Measurements from ENCODE around the gene ATP23. TPM values are rescaled to one million over a fixed set of nuclear protein-coding genes. Genes with fewer than 3 reads are reported as not detected.

Gene ATP23
- polyA plus RNA-seq: 10.2 and 13.2 TPM in 2 replicates

GRCh38 chr12:57941165-57941894 is at the start of gene ATP23:
Gene ATP23 (plus strand): TSS chr12:57941567. CDS start chr12:57941702, 135 bp downstream.

Other genes starting within 250 kb of the ATP23 start
- gene OS9, start 247.4 kb upstream of the ATP23 start, polyA plus RNA-seq: 32.1 and 60.1 TPM in 2 replicates
- gene AGAP2, start 202.8 kb upstream of the ATP23 start, polyA plus RNA-seq: 0.48 and 1.8 TPM in 2 replicates
- 26.6 and 52.7 TPM in 2 replicates for gene TSPAN31, start 196.5 kb upstream of the ATP23 start, polyA plus RNA-seq
- 11.2 and 14.3 TPM in 2 replicates for gene CDK4, start 189.3 kb upstream of the ATP23 start, polyA plus RNA-seq
- gene MARCHF9, start 186.5 kb upstream of the ATP23 start, polyA plus RNA-seq: 2.4 TPM in 1 of 2 replicates, not detected in the other
- not detected in 2 replicates for gene CYP27B1, start 174.5 kb upstream of the ATP23 start, polyA plus RNA-seq
- 19.2 and 33.9 TPM in 2 replicates for gene METTL1, start 169.5 kb upstream of the ATP23 start, polyA plus RNA-seq
- 2.8 TPM in 1 of 2 replicates, not detected in the other for gene EEF1AKMT3, start 169.0 kb upstream of the ATP23 start, polyA plus RNA-seq
- 71.2 and 79.6 TPM in 2 replicates for gene TSFM, start 158.8 kb upstream of the ATP23 start, polyA plus RNA-seq
- 0.22 and 1.2 TPM in 2 replicates for gene AVIL, start 122.8 kb upstream of the ATP23 start, polyA plus RNA-seq
- gene CTDSP2, start 94.8 kb upstream of the ATP23 start, polyA plus RNA-seq: 3.3 and 4.2 TPM in 2 replicates